GM19452 (cell line): ENCODE results near the gene KCNQ1OT1.

Experiments
- ATAC-seq: cut with Tn5 transposase; IDR thresholded peaks from one replicate; pipeline ENCODE4 v1.9.1; 2021; ENCODE audit not compliant: unreplicated experiment

The KCNQ1OT1 gene

GRCh38 chr11:2688381-2689231 is 11.2 kb downstream of the KCNQ1OT1 start:
- no peak for ATAC-seq

- ATAC-seq = no peak
These were observed 12.0 kb downstream of the KCNQ1OT1 start for GRCh38 chr11:2687782-2688191.

GRCh38 chr11:2687223-2687530 is 12.6 kb downstream of the KCNQ1OT1 start:
- ATAC-seq = no peak

- ATAC-seq = no peak
These were observed 13.2 kb downstream of the KCNQ1OT1 start for GRCh38 chr11:2686360-2687222.

GRCh38 chr11:2685566-2686359 is 14.0 kb downstream of the KCNQ1OT1 start:
- no peak for ATAC-seq

- no peak for ATAC-seq
These were observed 14.7 kb downstream of the KCNQ1OT1 start for GRCh38 chr11:2685051-2685450.

GRCh38 chr11:2684581-2684980 is 15.2 kb downstream of the KCNQ1OT1 start:
- ATAC-seq = no peak

- no peak for ATAC-seq
These were observed 16.0 kb downstream of the KCNQ1OT1 start for GRCh38 chr11:2683806-2684205.

GRCh38 chr11:2681408-2682145 is 18.2 kb downstream of the KCNQ1OT1 start:
- ATAC-seq = no peak

GRCh38 chr11:2679011-2679676 is 20.6 kb downstream of the KCNQ1OT1 start:
- no peak for ATAC-seq

- no peak for ATAC-seq
These were observed 21.4 kb downstream of the KCNQ1OT1 start for GRCh38 chr11:2678396-2678795.

GRCh38 chr11:2677127-2677526 is 22.7 kb downstream of the KCNQ1OT1 start:
- ATAC-seq = peak; percentile 53

- ATAC-seq = no peak
These were observed 24.3 kb downstream of the KCNQ1OT1 start for GRCh38 chr11:2675540-2675939.

- ATAC-seq = no peak
These were observed 25.1 kb downstream of the KCNQ1OT1 start for GRCh38 chr11:2674658-2675131.

GRCh38 chr11:2673871-2674471 is 25.8 kb downstream of the KCNQ1OT1 start:
- ATAC-seq = no peak

GRCh38 chr11:2673250-2673610 is 26.6 kb downstream of the KCNQ1OT1 start:
- ATAC-seq = no peak

GRCh38 chr11:2672553-2673249 is 27.1 kb downstream of the KCNQ1OT1 start:
- ATAC-seq = no peak

- ATAC-seq = no peak
These were observed 28.0 kb downstream of the KCNQ1OT1 start for GRCh38 chr11:2671748-2672147.

- no peak for ATAC-seq
These were observed 29.2 kb downstream of the KCNQ1OT1 start for GRCh38 chr11:2670541-2671100.
